NCI-H2107 treated with DMSO at 0.1 percent for 48 hours (cell line): ENCODE measurements around the gene ROCK2.
"Not testable (repeated sequence)": the region's sequence is repeated elsewhere in the genome, so short reads cannot be mapped to it uniquely, and the experiment has no call there.

Experiments
- DNase-seq: peaks from one replicate; lab custom pipeline; 2025; ENCODE audit not compliant: unreplicated experiment; lab: John Stamatoyannopoulos, UW

The ROCK2 gene

GRCh38 chr2:11241412-11242203, 102.8 kb downstream of the ROCK2 start:
- no peak for DNase-seq

- DNase-seq: no peak
Measured at GRCh38 chr2:11239666-11240462, 104.6 kb downstream of the ROCK2 start.

- DNase-seq: no peak
Measured at GRCh38 chr2:11239147-11239546, 105.3 kb downstream of the ROCK2 start.

- no peak for DNase-seq
Measured at GRCh38 chr2:11237122-11237521, 107.3 kb downstream of the ROCK2 start.

- DNase-seq: no peak
Measured at GRCh38 chr2:11236335-11236734, 108.1 kb downstream of the ROCK2 start.

- DNase-seq: no peak
Measured at GRCh38 chr2:11235583-11235982, 108.9 kb downstream of the ROCK2 start.

- DNase-seq: no peak
Measured at GRCh38 chr2:11234309-11234708, 110.1 kb downstream of the ROCK2 start.

- not testable (repeated sequence) for DNase-seq
Measured at GRCh38 chr2:11231193-11231592, 113.2 kb downstream of the ROCK2 start.

- no peak for DNase-seq
Measured at GRCh38 chr2:11228692-11229091, 115.7 kb downstream of the ROCK2 start.

- no peak for DNase-seq
Measured at GRCh38 chr2:11227595-11227994, 116.8 kb downstream of the ROCK2 start.

- no peak for DNase-seq
Measured at GRCh38 chr2:11224887-11225286, 119.5 kb downstream of the ROCK2 start.

- no peak for DNase-seq
Measured at GRCh38 chr2:11222845-11223244, 121.6 kb downstream of the ROCK2 start.

- no peak for DNase-seq
Measured at GRCh38 chr2:11220445-11220844, 124.0 kb downstream of the ROCK2 start.

- DNase-seq: no peak
Measured at GRCh38 chr2:11215407-11215806, 129.0 kb downstream of the ROCK2 start.

- DNase-seq: no peak
Measured at GRCh38 chr2:11214770-11215169, 129.7 kb downstream of the ROCK2 start.

GRCh38 chr2:11213975-11214374, 130.5 kb downstream of the ROCK2 start:
- no peak for DNase-seq

- DNase-seq: no peak
Measured at GRCh38 chr2:11213090-11213638, 131.3 kb downstream of the ROCK2 start.

- no peak for DNase-seq
Measured at GRCh38 chr2:11212645-11213044, 131.8 kb downstream of the ROCK2 start.

GRCh38 chr2:11208083-11208482, 136.4 kb downstream of the ROCK2 start:
- no peak for DNase-seq

GRCh38 chr2:11203480-11203879, 141.0 kb downstream of the ROCK2 start:
- no peak for DNase-seq

- DNase-seq: no peak
Measured at GRCh38 chr2:11201969-11202368, 142.5 kb downstream of the ROCK2 start.

- DNase-seq: no peak
Measured at GRCh38 chr2:11200651-11201050, 143.8 kb downstream of the ROCK2 start.
